ENCODE data around the gene CATSPERZ.

CATSPERZ gene

DNA sequence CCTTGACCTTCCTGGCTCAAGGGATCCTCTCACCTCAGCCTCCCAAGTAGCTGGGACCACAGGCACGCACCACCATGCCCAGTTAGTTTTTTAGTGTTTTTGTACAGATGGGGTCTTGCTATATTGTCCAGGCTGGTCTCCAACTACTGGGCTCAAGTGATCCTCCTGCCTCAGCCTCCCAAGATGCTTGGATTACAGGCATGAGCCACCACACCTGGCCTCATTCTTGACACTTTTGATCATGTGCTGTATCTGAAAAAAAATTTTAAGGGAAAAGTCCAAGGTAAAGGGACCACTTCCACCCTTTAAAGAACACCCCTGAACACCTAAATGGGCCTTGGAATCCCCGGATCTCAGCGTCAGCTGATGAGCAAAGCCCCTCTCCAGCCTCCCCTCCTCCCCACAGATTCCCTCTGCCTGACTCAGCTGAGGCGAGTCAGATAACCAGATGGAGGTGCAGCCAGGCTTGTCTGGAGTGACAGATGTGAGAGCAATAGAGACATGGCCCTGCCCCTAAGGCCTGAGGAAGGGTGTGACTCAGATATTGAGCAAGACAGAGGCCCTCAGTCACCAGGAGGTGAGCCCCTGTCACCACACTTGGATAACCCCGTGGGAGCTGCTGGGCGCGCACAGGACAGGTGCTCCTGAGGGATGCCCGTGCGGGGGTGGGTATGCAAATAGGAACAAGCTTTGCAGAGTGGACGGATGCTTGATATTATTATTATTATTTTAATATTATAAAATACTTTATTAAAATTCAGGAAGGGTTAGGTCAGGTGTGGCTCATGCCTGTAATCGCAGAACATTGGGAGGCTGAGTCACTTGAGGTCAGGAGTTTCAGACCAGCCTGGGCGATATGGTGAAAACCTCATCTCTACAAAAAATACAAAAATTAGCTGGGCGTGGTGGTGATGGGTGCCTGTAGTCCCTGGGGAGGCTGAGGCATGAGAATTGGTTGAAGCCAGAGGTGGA is 34.9 kb downstream of the CATSPERZ start:
- no peaks in the 10 kb centered on the region for H3K36me3 Mint-ChIP-seq (ENCODE audit: low read depth)
- H3K27me3 Mint-ChIP-seq (ENCODE audit: low read depth, poor library complexity), result peaks cover 9% of the 10 kb centered on the region
- peak overlapping the region; percentile 67 for H3K27ac Mint-ChIP-seq
- TF ChIP-seq, protein P1, sequence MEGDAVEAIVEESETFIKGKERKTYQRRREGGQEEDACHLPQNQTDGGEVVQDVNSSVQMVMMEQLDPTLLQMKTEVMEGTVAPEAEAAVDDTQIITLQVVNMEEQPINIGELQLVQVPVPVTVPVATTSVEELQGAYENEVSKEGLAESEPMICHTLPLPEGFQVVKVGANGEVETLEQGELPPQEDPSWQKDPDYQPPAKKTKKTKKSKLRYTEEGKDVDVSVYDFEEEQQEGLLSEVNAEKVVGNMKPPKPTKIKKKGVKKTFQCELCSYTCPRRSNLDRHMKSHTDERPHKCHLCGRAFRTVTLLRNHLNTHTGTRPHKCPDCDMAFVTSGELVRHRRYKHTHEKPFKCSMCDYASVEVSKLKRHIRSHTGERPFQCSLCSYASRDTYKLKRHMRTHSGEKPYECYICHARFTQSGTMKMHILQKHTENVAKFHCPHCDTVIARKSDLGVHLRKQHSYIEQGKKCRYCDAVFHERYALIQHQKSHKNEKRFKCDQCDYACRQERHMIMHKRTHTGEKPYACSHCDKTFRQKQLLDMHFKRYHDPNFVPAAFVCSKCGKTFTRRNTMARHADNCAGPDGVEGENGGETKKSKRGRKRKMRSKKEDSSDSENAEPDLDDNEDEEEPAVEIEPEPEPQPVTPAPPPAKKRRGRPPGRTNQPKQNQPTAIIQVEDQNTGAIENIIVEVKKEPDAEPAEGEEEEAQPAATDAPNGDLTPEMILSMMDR (IDR thresholded peaks at IDR 0.05), result no peak
- no peak overlapping the region for H3K4me3 Mint-ChIP-seq
- H3K4me1 Mint-ChIP-seq, result peaks cover 40% of the 10 kb centered on the region
- no peaks in the 10 kb centered on the region for H3K9me3 Mint-ChIP-seq
- peak; percentile 59 for DNase-seq

DNA sequence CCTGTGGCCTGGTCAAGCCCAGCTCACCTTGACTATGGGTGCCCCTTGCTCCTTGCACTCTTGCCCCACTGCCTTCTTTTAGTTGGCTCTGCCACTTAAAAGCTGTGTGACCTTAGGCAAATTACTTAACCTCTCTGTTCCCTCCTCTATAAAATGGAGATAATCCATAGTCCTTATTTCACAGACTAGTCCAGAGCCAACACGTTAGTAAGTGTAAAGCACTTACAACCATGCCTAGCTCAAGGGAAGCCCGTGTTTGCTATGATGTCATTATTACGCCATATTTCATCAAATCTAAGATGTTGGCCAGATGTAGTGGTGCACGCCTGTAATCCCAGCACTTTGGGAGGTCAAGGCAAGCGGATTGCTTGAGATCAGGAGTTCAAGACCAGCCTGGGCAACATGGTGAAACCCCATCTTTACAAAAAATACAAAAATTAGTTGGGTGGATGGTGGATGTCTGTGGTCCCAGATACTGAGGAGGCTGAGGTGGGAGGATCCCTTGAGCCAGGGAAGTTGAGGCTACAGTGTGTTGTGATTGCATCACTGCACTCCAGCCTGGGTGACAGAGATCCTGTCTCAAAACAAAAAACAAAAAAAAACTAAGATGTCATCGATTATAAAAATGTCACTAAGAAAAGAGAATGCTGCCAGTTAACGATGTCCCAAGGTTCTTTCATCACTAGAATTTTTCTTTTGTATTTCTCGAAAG is 37.5 kb downstream of the CATSPERZ start:
- Mint-ChIP-seq H3K9me3 (no peaks in the 10 kb centered on the region), H3K4me1 (peaks cover 49% of the 10 kb centered on the region), H3K27me3 (ENCODE audit: low read depth, poor library complexity) (peaks cover 19% of the 10 kb centered on the region), H3K4me3 (no peak overlapping the region), H3K27ac (no peak overlapping the region), H3K36me3 (ENCODE audit: low read depth) (no peaks in the 10 kb centered on the region)
- no peak for DNase-seq
- TF ChIP-seq, protein P1 (IDR thresholded peaks at IDR 0.05), result no peak

DNA sequence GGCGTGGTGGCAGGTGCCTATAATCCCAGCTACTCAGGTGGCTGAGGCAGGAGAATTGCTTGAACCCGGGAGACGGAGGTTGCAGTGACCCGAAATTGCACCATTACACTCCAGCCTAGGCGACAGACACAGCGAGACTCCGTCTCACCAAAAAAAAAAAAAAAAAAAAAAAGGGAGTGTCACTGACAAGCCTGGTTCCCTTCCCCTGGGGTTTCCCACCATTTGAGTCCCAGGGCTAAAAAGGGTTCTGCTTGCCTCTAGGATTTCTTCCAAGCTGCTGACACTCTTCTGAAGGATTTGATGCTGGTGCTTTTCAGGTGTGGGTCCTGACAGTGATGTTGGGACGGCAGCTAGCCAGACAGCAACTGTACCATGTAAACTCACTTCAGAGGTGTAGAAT is 38.6 kb downstream of the CATSPERZ start:
- DNase-seq, result no peak
- Mint-ChIP-seq H3K4me3 (no peak overlapping the region), H3K4me1 (peaks cover 49% of the 10 kb centered on the region), H3K27me3 (ENCODE audit: low read depth, poor library complexity) (peaks cover 16% of the 10 kb centered on the region), H3K36me3 (ENCODE audit: low read depth) (no peaks in the 10 kb centered on the region), H3K9me3 (no peaks in the 10 kb centered on the region), H3K27ac (no peak overlapping the region)
- TF ChIP-seq, protein P1 (IDR thresholded peaks at IDR 0.05), result no peak

DNA sequence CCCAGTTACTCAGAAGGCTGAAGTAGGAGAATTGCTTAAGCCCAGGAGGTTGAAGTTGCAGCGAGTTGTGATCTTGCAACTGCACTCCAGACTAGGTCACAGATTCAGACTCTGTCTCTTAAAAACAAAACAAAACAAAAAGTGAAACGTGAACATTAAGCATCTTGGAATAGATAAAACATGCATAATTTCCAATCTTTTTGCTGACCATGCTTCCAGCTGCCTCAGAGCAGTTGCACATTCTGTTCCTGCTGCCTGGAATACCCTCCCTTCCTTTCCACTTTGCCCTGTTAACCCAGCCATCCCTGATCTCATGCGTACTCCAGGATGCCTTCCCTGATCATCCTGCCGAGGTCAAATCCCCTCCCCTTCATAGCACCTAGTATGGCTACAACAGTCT is 39.1 kb downstream of the CATSPERZ start:
- TF ChIP-seq, protein P1 (IDR thresholded peaks at IDR 0.05), result no peak
- Mint-ChIP-seq H3K4me1 (peaks cover 49% of the 10 kb centered on the region), H3K36me3 (ENCODE audit: low read depth) (no peaks in the 10 kb centered on the region), H3K27me3 (ENCODE audit: low read depth, poor library complexity) (peaks cover 16% of the 10 kb centered on the region), H3K9me3 (no peaks in the 10 kb centered on the region), H3K4me3 (no peak overlapping the region), H3K27ac (no peak overlapping the region)
- DNase-seq, result no peak

DNA sequence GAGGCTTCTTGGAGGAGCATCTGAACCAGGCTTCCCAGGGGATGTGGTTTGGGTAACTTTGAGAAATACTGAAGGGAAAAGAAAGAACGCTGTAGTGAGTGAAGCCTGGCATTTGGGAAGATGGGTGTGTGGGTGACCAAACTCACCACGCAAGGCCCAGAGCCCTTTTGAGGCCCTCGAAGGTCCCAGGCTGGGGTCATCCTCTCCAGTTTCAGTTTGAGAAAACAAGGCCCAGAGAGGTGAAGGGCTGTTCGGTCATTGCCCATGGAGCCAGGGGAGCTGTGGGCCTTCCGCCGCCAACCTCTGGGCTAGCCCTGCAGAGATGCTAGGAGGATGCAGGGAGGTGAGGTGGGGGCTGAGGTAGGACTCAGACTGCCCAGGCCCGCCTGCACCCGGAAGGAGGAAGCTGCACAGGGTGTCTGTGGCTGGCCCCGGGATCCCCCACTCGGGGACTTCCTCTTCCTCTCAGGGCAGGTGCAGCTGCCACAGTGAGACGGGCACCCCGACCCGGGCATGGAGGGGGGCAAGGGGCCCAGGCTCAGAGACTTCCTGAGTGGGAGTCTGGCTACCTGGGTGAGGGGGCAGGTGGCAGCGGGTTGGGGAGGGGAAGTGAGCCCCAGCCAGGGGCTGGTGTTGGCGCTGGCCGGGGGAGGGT is 39.7 kb downstream of the CATSPERZ start, which contains the start of gene CCDC88B:
CCDC88B (plus strand) TSS at position 451 of the 655 bp plus-strand sequence; CDS start at position 514, 63 bp downstream.
- TF ChIP-seq, protein P1 (IDR thresholded peaks at IDR 0.05), result no peak
- H3K36me3 Mint-ChIP-seq (ENCODE audit: low read depth), result no peaks in the 10 kb centered on the region
- no peak within 1 kb of the TSS for H3K27ac Mint-ChIP-seq
- peak within 1 kb of the TSS; percentile 74 for H3K4me3 Mint-ChIP-seq
- H3K4me1 Mint-ChIP-seq, result peaks cover 47% of the 10 kb centered on the region
- peaks cover 16% of the 10 kb centered on the region for H3K27me3 Mint-ChIP-seq (ENCODE audit: low read depth, poor library complexity)
- no peak for DNase-seq
- H3K9me3 Mint-ChIP-seq, result no peaks in the 10 kb centered on the region

All from nephron progenitor cell (in vitro differentiated cells).